Lower lobe of right lung (tissue), 2 donors: ENCODE data around the gene UST. TPM values are rescaled to one million over a fixed set of nuclear protein-coding genes. Genes with fewer than 3 reads are reported as not detected.
"Not testable (repeated sequence)": the region's sequence is repeated elsewhere in the genome, so short reads cannot be mapped to it uniquely, and the experiment has no call there.

Experiments
- ATAC-seq, 2 donors: fragments of 200-7000 bp; cut with Tn5 transposase; one replicate each; pipeline ENCODE4 v1.9.1; 2020 to 2022; ENCODE audit warnings: mild to moderate bottlenecking in 2 of 2, moderate library complexity in 2 of 2
- DNase-seq: peaks from one replicate; pipeline ENCODE4 v3.0.0-alpha.2; 2020
- H3K27ac ChIP-seq: fragments of 200-600 bp; one replicate; pipeline ENCODE4 v1.8.0; 2022
- H3K27me3 ChIP-seq: fragments of 200-600 bp; one replicate; pipeline ENCODE4 v1.8.0; 2022; ENCODE audit warnings: low read depth
- H3K36me3 ChIP-seq: fragments of 200-600 bp; one replicate; pipeline ENCODE4 v1.8.0; 2022; ENCODE audit warnings: mild to moderate bottlenecking
- H3K4me1 ChIP-seq: fragments of 200-600 bp; one replicate; pipeline ENCODE4 v1.8.0; 2022
- H3K4me3 ChIP-seq: fragments of 200-600 bp; one replicate; pipeline ENCODE4 v1.8.0; 2022; ENCODE audit warnings: mild to moderate bottlenecking
- H3K9me3 ChIP-seq: fragments of 200-600 bp; one replicate; pipeline ENCODE4 v1.8.0; 2022
- CTCF ChIP-seq: fragments of 200-600 bp; IDR thresholded peaks from one replicate; pipeline ENCODE4 v1.8.0; 2022; ENCODE audit warnings: antibody characterized with exemption, mild to moderate bottlenecking
- intact Hi-C: fragments of 100-400 bp; cut with DNase I; formaldehyde crosslinking; loops from one replicate; pipeline ENCODE4 v1.11.0; 2022
- total RNA-seq: library from RNA; stranded (reverse); fragmentation: NEBNext Ultra II Directional; extraction: Animal tissue kit (Norgen Biotek cat#: 25700); gene quantifications from one replicate; pipeline ENCODE4 v1.2.1, GENCODE V29; 2021
- donor health status: DM: no; HTN: yes; CAD: no; lungs with severe emphysema.

UST gene
- total RNA-seq, 1 donor from 2014 or later: 11.8 TPM

- H3K4me1 ChIP-seq: no peaks in the 10 kb centered on the region
- H3K9me3 ChIP-seq: no peaks in the 10 kb centered on the region
- no peak for TF ChIP-seq CTCF
- intact Hi-C loops: no loop called here
- no peak overlapping the region for H3K4me3 ChIP-seq
- DNase-seq (no peak), ATAC-seq (no peak)
- H3K27me3 ChIP-seq: no peaks in the 10 kb centered on the region
- no peaks in the 10 kb centered on the region for H3K36me3 ChIP-seq
- H3K27ac ChIP-seq: no peak overlapping the region
Measured at GRCh38 chr6:148912252-148912651, 165.4 kb downstream of the UST start.

- Histone ChIP-seq H3K4me3 (no peak overlapping the region), H3K36me3 (no peaks in the 10 kb centered on the region), H3K4me1 (no peaks in the 10 kb centered on the region), H3K9me3 (peaks cover 6% of the 10 kb centered on the region), H3K27ac (no peak overlapping the region), H3K27me3 (no peaks in the 10 kb centered on the region)
- DNase-seq: no peak
- intact Hi-C loops: no loop called here
- ATAC-seq: no peak
- TF ChIP-seq CTCF: no peak
Measured at GRCh38 chr6:148915810-148916209, 169.0 kb downstream of the UST start.

- H3K36me3 ChIP-seq, intact Hi-C loops, DNase-seq, H3K4me3 ChIP-seq, H3K4me1 ChIP-seq, H3K27ac ChIP-seq, ATAC-seq, H3K9me3 ChIP-seq, H3K27me3 ChIP-seq: not testable (repeated sequence)
Measured at GRCh38 chr6:148916485-148916884, 169.7 kb downstream of the UST start.

- no peaks in the 10 kb centered on the region for H3K27me3 ChIP-seq
- intact Hi-C loops: no loop called here
- ATAC-seq (no peak), DNase-seq (no peak)
- no peaks in the 10 kb centered on the region for H3K36me3 ChIP-seq
- H3K9me3 ChIP-seq: no peaks in the 10 kb centered on the region
- no peak for TF ChIP-seq CTCF
- H3K4me1 ChIP-seq: no peaks in the 10 kb centered on the region
- no peak overlapping the region for H3K4me3 ChIP-seq
- no peak overlapping the region for H3K27ac ChIP-seq
Measured at GRCh38 chr6:148924226-148925012, 177.6 kb downstream of the UST start.

GRCh38 chr6:148925701-148926100, 178.9 kb downstream of the UST start:
- Histone ChIP-seq H3K9me3 (no peaks in the 10 kb centered on the region), H3K4me3 (no peak overlapping the region), H3K27me3 (no peaks in the 10 kb centered on the region), H3K27ac (no peak overlapping the region), H3K36me3 (no peaks in the 10 kb centered on the region), H3K4me1 (no peaks in the 10 kb centered on the region)
- intact Hi-C loops: no loop called here
- no peak for ATAC-seq
- no peak for TF ChIP-seq CTCF
- no peak for DNase-seq

GRCh38 chr6:148926478-148926877, 179.6 kb downstream of the UST start:
- no peaks in the 10 kb centered on the region for H3K27me3 ChIP-seq
- H3K27ac ChIP-seq: no peak overlapping the region
- ATAC-seq (no peak), DNase-seq (no peak)
- H3K4me3 ChIP-seq: no peak overlapping the region
- H3K9me3 ChIP-seq: no peaks in the 10 kb centered on the region
- intact Hi-C loops: no loop called here
- no peak for TF ChIP-seq CTCF
- H3K4me1 ChIP-seq: no peaks in the 10 kb centered on the region
- no peaks in the 10 kb centered on the region for H3K36me3 ChIP-seq
